NCI-H1436 (cell line): ENCODE data around the gene MAP3K19.

Experiments used
- DNase-seq: peaks from one replicate; lab custom pipeline; 2025; lab: John Stamatoyannopoulos, UW

The MAP3K19 gene

GRCh38 chr2:134932864-134933526, 114.3 kb downstream of the MAP3K19 start:
- DNase-seq, result no peak

GRCh38 chr2:134927195-134927594, 120.1 kb downstream of the MAP3K19 start:
- DNase-seq, result no peak

GRCh38 chr2:134926231-134926931, 120.9 kb downstream of the MAP3K19 start:
- no peak for DNase-seq

- no peak for DNase-seq
Observed at GRCh38 chr2:134924912-134925311, 122.3 kb downstream of the MAP3K19 start.

GRCh38 chr2:134919341-134920210, 127.7 kb downstream of the MAP3K19 start:
- DNase-seq, result peak; percentile 7

GRCh38 chr2:134918526-134919340, 128.5 kb downstream of the MAP3K19 start, which contains the start of gene CCNT2:
TSS of gene CCNT2 (plus strand) at chr2:134918822. CDS start at chr2:134918855, 33 bp downstream.
- DNase-seq, result peak; percentile 97

- DNase-seq, result peak; percentile 91
Observed at GRCh38 chr2:134917888-134918525, 129.2 kb downstream of the MAP3K19 start.

GRCh38 chr2:134917360-134917865, 129.8 kb downstream of the MAP3K19 start:
- no peak for DNase-seq
